Stimulated activated CD8-positive, alpha-beta memory T cell treated with anti-CD3 and anti-CD28 coated beads, Interleukin-2, amount 100 ng/mL, for 48 hours (primary cell): Measurements from ENCODE around the gene OR56A3.

Experiments
- DNase-seq, 2 donors: peaks; one replicate each; pipeline ENCODE4 v3.0.0-alpha.2; 2020; ENCODE audit warnings: low read depth in 2 of 2

Gene OR56A3

DNA sequence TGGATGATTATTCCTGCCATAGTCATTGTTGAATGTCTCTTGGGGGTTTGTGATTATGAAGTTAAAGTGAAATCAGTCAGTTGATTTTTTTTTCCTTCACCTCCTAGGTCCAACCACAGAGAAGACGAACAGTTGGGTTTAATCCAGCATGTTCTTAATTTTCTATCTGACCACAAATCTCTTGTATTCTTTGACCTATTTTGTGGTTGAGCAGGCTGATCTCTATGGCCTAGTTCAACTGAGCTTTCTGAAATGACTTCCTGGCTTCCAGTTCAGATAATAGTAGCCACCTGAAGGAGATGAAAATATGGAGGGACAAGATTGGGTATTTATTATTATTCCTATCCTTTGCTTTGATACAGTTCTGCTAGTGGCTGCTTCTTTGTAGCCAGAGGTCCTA, 31.5 kb downstream of the OR56A3 start:
- no peak for DNase-seq

DNA sequence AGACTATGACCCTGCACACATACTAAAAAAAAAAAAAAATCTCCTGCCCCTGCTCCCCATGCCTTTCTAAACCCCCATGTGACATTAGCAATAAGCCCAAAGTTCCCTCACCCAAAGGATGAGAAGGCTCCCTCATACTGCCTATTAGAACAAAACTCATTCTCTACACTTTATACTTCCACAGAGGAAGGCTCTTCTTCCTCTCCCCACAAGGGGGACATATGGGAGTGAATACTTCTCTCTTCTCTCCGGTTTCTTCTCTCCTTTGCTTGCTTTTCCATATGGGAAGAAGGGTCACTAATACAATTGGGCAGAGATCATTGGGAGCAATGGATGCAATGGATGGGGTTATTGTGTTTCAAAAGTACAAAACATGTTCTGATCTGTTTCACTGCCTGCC, 41.4 kb downstream of the OR56A3 start:
- no peak for DNase-seq

DNA sequence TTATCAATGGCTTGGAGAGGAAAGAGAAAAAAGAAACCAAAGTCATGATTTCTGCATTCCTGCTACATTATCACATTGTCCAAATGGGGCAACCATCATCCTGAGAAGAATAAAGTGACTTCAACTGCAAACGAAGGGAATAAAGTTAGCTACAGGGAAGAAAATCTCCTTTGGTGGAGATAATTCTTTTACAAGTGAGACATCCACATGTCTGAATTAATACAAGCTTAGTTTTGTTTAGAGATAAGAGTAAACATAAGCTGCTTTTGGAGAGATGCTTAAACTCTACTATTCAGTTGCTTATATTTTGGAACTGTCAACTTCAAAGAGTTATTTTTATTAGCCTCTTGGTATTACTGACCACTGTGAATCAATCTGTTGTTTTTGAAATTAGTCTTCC, 44.8 kb downstream of the OR56A3 start, which contains the start of gene OR52L1:
Gene OR52L1, minus strand, starts transcription at position 101 of the 400 bp plus-strand sequence. Its CDS starts 55 bp downstream, at position 46.
- DNase-seq, result no peak

DNA sequence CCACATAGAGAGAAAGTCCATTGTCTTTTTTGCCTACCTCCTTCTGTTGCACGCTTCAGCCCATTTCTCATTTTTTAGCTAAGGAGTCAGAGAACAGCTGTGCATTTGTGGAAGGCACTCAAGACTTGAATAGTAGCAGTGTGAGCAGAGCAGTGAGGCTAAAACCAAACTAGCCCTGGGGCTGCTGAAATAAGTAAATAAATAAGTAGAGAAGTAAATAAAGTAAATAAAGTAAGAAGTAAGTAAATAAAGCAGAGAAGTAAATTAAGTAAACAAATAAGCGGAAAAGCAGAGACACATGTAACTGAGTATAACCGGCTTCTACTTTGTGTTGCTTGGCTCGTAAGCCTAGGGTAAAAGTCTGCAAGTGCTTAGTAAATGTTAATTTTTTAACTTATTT, 47.2 kb downstream of the OR56A3 start:
- DNase-seq, result no peak

DNA sequence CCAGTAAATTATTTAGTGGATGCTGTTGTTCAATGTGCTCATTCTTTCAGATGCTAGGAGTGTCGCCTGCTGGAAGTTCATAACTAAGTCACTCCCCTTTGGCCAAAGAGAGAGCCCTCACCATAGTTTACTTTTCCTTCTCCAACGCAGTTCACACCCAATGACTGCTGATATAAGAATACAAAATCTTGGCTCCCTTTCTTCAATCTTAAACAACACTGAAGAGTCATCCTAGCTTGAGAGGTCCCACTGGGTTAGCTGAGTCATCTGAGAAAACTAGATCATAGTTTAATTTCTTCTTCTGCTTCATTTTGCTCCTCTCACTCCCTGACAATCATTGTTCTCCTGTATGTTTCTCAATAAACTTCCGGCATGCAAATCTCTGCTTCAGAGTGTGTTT, 50.1 kb downstream of the OR56A3 start:
- no peak for DNase-seq

DNA sequence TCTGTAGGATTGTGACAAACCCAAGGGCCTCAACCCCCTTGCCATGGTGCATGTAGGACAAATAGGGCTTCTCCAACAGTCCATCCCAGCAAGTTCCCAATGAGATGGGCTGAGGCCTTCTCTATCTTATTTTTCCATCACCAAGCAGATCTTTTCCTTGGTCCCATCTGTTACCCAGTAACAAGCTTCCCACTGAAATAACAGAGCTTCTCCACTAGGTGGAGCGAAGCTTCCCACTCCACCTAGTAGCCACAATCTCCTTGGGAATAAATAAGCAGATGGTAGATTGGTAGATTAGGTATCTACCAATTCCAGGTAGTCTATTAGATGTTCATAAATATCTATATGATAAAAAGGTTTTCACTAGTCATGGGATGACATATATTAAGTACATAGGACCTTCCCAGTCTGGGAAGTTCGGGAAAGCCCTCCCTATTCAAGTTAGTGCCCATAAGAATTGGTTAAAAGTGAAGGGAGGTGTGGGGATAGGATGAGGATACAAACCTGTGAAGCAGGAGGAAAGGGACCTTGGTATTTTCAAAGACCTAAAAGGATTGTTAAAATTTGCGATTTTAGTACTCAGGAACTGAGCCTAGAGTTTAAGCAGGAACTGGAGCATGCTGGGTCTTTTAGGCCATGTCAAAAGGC, 50.7 kb downstream of the OR56A3 start:
- DNase-seq, result no peak

DNA sequence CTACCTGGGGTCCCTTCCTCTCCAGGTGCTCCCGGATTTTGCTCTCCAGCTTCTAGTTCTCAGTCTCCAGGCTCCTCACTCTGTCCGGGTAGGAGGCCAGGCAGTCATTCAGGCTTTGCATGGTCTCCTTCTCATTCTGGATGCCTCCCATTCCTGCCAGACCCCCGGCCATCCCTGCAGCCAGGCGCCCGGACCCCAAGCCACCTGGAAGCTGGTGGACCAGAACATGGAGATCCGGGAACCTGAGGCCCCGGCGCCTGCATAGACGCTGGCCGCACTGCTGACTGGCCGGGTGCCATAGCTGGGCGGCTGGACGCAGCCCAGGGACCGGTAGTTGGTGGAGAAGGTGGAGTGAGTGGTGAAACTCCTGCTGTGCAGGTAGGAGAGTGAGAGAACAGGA, 52.7 kb downstream of the OR56A3 start:
- no peak for DNase-seq
